RWPE2 (cell line): Measurements from ENCODE around the gene ALOX5.
"Not testable (repeated sequence)": the region's sequence is repeated elsewhere in the genome, so short reads cannot be mapped to it uniquely, and the experiment has no call there.

ENCODE experiments used
- ATAC-seq: fragments of 200-7000 bp; cut with Tn5 transposase; 3 replicates; pipeline ENCODE4 v1.9.1; 2021; ENCODE audit warnings: low read depth
- DNase-seq: peaks from one replicate; pipeline ENCODE4 v3.0.0-alpha.2; 2020; ENCODE audit warnings: low spot score
- H3K27ac ChIP-seq: fragments of 450-650 bp; 2 replicates; pipeline ENCODE4 v1.5.1; 2017; ENCODE audit warnings: mild to moderate bottlenecking; ENCODE audit not compliant: poor library complexity, severe bottlenecking
- H3K27me3 ChIP-seq: fragments of 250-450 bp; sonication (Bioruptor Pico); 2 replicates; pipeline ENCODE4 v1.5.1; 2021; ENCODE audit warnings: mild to moderate bottlenecking, moderate library complexity; ENCODE audit not compliant: insufficient read depth, poor library complexity, severe bottlenecking
- H3K36me3 ChIP-seq: fragments of 250-450 bp; sonication (Bioruptor Pico); 2 replicates; pipeline ENCODE4 v1.5.1; 2020; ENCODE audit warnings: low read depth, mild to moderate bottlenecking, moderate library complexity
- H3K4me1 ChIP-seq: fragments of 250-450 bp; sonication (Bioruptor Pico); 2 replicates; pipeline ENCODE4 v1.5.1; 2021; ENCODE audit warnings: mild to moderate bottlenecking, moderate library complexity; ENCODE audit not compliant: insufficient read depth, poor library complexity, severe bottlenecking
- H3K4me3 ChIP-seq: fragments of 250-450 bp; sonication (Bioruptor Pico); 2 replicates; pipeline ENCODE4 v1.5.1; 2021; ENCODE audit warnings: mild to moderate bottlenecking, moderate library complexity; ENCODE audit not compliant: severe bottlenecking
- H3K9me3 ChIP-seq: fragments of 250-450 bp; sonication (Bioruptor Pico); 2 replicates; pipeline ENCODE4 v1.5.1; 2021; ENCODE audit warnings: mild to moderate bottlenecking, moderate library complexity; ENCODE audit not compliant: severe bottlenecking
- CTCF ChIP-seq: fragments of 450-650 bp; IDR thresholded peaks from one replicate; pipeline ENCODE4 v1.5.1; 2017; ENCODE audit warnings: mild to moderate bottlenecking, moderate library complexity; ENCODE audit not compliant: poor library complexity, severe bottlenecking

ALOX5 gene

GRCh38 chr10:45408421-45409319, 34.7 kb downstream of the ALOX5 start:
- Histone ChIP-seq H3K27ac (no peak overlapping the region), H3K4me3 (no peak overlapping the region), H3K9me3 (no peaks in the 10 kb centered on the region), H3K4me1 (no peaks in the 10 kb centered on the region), H3K36me3 (no peaks in the 10 kb centered on the region), H3K27me3 (no peaks in the 10 kb centered on the region)
- ATAC-seq (no peak), DNase-seq (no peak)
- no peak for TF ChIP-seq CTCF

- ATAC-seq, H3K27ac ChIP-seq, H3K9me3 ChIP-seq, H3K27me3 ChIP-seq, DNase-seq, H3K4me1 ChIP-seq, H3K4me3 ChIP-seq, H3K36me3 ChIP-seq: not testable (repeated sequence)
Observed at GRCh38 chr10:45409347-45409746, 35.3 kb downstream of the ALOX5 start.

GRCh38 chr10:45409782-45410181, 35.8 kb downstream of the ALOX5 start:
- no peaks in the 10 kb centered on the region for H3K9me3 ChIP-seq
- H3K4me3 ChIP-seq = no peak overlapping the region
- H3K27ac ChIP-seq = no peak overlapping the region
- ATAC-seq (no peak), DNase-seq (no peak)
- no peaks in the 10 kb centered on the region for H3K4me1 ChIP-seq
- no peaks in the 10 kb centered on the region for H3K36me3 ChIP-seq
- H3K27me3 ChIP-seq = no peaks in the 10 kb centered on the region
- no peak for TF ChIP-seq CTCF

GRCh38 chr10:45410489-45410806, 36.4 kb downstream of the ALOX5 start:
- no peak for TF ChIP-seq CTCF
- Histone ChIP-seq H3K36me3 (no peaks in the 10 kb centered on the region), H3K9me3 (no peaks in the 10 kb centered on the region), H3K4me1 (no peaks in the 10 kb centered on the region), H3K27ac (no peak overlapping the region), H3K4me3 (no peak overlapping the region), H3K27me3 (no peaks in the 10 kb centered on the region)
- DNase-seq = no peak
- no peak for ATAC-seq

GRCh38 chr10:45410807-45411606, 37.0 kb downstream of the ALOX5 start:
- no peaks in the 10 kb centered on the region for H3K27me3 ChIP-seq
- no peaks in the 10 kb centered on the region for H3K9me3 ChIP-seq
- H3K27ac ChIP-seq = no peak overlapping the region
- no peaks in the 10 kb centered on the region for H3K36me3 ChIP-seq
- ATAC-seq (no peak), DNase-seq (no peak)
- TF ChIP-seq CTCF = no peak
- H3K4me1 ChIP-seq = no peaks in the 10 kb centered on the region
- no peak overlapping the region for H3K4me3 ChIP-seq
